Testis (tissue), 2 donors: ENCODE data around the gene NME2.

Experiments used
- CTCF ChIP-seq, 3 experiments: fragments of 450-650 bp in 2 of 3; fragments of 200-600 bp in 1 of 3; sonication (generic) in 1 of 3; IDR thresholded peaks; one replicate each; pipeline ENCODE4 v1.5.1; 2016 to 2019; ENCODE audit warnings: antibody characterized with exemption in 3 of 3, mild to moderate bottlenecking in 2 of 3, moderate library complexity in 1 of 3
- POLR2A ChIP-seq: fragments of 450-650 bp; IDR thresholded peaks from one replicate; pipeline ENCODE4 v1.6.1; 2017; ENCODE audit warnings: antibody characterized with exemption, mild to moderate bottlenecking, moderate library complexity

GRCh38 chr17:51133365-51133764, 32.8 kb upstream of the NME2 start:
- TF ChIP-seq CTCF (IDR thresholded peaks at IDR 0.05) (no peak), POLR2A (no peak)
